Activated CD4-positive, CD25-positive, alpha-beta regulatory T cell (primary cell): Measurements from ENCODE around the gene ACSL5.
"Not testable (repeated sequence)": the region's sequence is repeated elsewhere in the genome, so short reads cannot be mapped to it uniquely, and the experiment has no call there.

Source experiments
- DNase-seq, 4 experiments: peaks; one replicate each; lab custom pipeline; 2025; lab: John Stamatoyannopoulos, UW

ACSL5 gene

GRCh38 chr10:112376396-112376790, 2.5 kb downstream of the ACSL5 start:
- DNase-seq: no peak

DNA sequence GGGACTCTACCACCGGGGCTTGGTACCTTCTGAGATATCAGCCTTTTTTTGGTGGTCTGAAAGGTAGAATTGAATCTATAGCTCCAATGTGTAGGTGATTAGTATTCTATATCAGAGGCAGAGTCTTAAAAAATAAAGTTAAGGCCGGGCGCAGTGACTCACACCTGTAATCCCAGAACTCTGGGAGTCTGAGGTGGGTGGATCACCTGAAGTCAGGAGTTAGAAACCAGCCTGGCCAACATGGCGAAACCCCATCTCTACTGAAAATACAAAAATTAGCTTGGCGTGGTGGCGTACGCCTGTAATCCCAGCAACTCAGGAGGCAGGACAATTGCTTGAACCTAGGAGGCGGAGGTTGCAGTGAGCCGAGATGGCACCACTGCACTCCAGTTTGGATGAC, 3.2 kb downstream of the ACSL5 start:
- not testable (repeated sequence) for DNase-seq

DNA sequence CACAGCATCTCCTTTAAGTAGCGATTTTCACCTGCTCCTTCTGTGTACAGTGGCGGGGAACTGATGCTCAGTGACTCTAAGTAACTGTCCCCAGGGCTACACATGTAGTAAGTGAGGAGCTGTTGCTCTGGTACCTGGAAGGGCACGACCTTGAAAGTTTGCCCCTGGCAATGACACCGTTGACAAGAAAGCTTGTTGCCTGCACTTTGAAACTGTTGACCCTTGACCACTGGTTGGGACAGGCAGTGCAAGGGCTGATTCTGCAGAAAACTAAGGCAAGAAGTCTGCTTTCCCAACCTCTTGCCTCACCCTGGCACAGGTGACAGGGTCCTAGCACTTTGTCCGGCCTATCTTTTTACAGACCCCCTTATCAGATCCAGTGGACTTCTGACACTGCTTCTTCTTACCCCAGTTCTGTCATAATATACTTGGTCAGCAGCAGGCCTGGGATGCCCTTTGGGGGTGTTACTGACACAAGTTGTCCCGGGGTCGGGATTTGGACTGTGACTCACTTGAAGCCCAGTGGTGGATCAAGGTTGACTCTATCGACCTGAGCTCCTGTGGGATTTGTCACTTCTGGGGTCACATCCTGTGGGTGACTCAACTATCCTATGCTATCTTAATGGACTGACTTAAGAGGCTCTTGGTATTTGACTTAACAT, 5.8 kb downstream of the ACSL5 start:
- no peak for DNase-seq

- DNase-seq: no peak
These were observed 8.8 kb downstream of the ACSL5 start for GRCh38 chr10:112382515-112383235.

DNA sequence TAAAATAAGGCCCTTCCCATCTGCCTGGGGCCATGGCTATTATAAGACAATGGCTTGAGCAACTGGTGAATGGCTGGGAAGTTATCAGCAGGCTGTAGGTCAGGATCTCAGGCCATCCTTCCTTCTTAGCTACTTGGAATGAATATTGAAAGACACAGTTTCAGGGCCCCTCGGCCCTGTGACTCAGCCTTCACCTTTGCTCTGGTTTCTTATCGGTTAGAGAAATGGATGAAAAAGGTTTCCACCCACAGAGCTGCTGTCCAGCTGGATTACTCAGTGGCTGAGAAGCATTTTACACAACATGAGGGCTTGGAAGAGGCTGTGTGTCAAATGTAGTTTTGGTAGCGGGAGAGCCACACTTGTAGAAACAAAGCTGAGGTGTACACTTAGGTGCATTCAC, 9.4 kb downstream of the ACSL5 start:
- no peak for DNase-seq

DNA sequence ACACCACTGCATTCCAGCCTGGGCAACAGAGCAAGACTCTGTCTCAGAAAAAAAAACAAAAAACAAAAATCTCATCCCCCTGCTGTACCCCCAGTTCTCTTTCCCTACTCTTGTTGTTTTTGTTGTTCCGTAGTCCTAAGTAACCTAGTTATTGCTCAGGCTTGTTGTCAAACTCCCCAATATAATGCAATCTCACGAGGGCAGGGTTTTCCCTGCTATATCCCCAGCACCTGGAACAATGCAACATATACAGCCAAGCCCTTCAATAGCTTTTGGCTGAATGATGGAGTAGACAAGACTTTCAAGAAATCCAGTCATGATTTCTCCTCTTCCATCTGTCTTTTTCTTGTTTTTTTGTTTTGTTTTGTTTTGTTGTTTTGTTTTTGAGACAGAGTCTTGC, 10.2 kb downstream of the ACSL5 start:
- DNase-seq: no peak

DNA sequence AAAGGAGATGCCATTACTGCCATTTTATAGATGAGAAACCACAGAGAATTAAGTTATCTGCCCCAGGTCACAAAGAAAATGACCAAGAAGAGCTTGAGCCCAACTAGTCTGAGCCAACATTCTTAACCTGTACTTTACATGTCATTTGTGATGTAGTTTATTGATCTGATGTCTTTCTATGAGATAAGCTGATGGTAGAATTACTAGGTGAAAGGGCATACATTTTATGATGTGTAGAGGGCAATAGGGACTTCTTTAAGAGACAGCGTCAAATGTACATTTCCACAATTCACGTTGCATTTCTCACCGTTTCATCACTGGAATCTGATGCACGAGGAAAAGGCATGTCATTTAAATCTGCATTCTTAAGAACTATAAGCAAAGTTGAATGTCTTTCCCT, 11.3 kb downstream of the ACSL5 start:
- no peak for DNase-seq

DNA sequence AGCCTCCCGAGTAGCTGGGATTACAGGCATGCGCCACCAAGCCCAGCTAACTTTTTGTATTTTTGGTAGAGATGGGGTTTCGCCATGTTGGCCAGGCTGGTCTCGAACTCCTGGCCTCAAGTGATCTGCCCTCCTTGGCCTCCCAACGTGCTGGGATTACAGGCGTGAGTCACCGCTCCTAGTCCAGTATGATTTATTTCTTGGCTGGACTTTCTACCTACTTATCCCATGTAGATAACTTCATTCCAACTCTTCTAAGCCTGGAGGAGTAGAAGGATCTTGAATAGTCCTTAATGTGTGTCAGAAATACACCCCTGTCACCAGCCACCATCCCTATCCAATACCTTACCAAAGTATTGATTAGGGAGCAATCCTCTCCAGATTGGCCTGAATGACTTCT, 14.1 kb downstream of the ACSL5 start:
- not testable (repeated sequence) for DNase-seq

- no peak for DNase-seq
These were observed 14.6 kb downstream of the ACSL5 start for GRCh38 chr10:112388548-112388947.

DNA sequence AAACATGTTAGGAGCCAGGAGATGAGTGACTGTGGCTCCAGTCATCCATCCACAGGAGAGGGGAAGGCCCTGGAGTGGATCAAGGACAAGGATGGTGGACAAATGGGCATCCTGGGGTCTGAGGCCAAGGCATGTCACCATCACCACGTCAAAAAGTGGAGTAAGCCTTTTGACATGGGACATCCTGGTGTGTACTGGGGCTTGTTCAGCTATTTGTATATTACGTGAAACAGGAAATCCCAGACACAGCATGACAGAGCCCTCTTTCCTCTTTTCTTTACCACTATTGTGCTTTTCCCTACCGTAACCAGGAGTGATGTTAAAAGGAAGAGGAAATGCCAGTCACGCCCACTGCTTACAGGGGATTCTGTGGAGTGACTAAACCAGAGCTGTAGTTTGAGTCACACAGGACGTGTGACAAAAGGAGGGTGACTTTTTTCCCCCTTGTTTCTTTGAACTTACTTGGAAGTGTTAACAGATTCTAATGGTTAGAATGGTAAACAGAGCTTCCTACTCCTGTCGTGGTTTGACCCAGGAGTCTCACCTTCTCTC, 15.4 kb downstream of the ACSL5 start:
- DNase-seq: peak in 2 of 4 experiments; percentile 5 to 6

- DNase-seq: no peak
These were observed 16.3 kb downstream of the ACSL5 start for GRCh38 chr10:112390125-112390703.

DNA sequence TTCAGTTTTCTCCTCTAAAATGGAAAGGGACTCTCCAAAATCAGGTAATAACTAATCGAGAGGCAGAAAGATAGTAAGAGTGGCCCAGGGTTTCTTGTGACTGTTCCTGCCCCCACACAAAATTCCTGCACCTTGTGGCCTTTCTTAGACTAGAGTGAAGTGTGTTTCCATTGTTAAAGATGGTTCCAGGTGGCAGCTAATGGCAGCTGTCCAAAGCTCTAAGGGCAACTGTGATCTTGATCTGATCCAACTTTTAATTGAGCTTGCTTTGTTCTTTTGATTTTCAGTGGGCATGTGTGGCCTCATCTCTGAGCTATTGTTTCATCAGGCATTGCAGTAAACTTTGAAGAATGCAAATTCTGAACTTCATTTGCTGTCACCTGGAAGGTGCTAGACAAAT, 19.4 kb downstream of the ACSL5 start:
- DNase-seq: no peak

DNA sequence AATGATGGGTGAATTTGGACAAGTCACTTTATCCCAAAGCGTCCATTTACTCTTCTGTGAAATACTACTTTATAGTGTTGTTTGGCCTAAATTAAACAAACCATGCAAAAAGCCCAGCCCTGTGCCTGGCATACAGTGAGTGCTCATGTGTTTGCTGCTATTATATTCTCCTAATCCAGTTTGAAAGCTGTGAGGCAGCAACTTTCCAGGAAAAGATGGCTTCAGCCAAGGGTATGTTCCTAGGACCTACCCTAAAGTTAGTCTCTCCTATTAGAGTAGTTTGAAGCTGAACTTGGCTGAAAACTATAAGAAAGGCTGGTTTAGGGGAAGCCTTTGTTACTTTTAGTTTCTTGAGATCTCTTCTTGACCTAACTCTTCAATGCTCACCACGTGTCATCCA, 19.9 kb downstream of the ACSL5 start:
- no peak for DNase-seq

DNA sequence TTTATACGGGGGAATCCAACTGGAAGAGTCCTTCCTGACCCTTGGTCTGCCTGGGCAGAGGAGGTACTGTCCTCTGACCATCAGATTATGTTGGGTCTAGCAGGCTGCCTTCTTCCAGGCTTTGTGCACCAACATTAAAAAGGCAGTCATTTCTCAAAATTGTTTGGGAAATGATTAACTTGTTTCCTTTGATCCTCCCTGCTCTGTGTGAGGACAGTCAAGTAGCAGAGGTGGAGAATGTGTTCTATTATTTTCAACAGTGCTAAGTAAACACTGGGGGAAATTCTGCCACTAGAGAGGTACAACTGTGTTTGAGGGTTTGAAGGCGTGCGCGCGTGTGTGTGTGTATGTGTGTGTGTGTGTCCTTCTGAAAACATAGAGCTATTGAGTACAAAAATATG, 20.6 kb downstream of the ACSL5 start:
- no peak for DNase-seq

- DNase-seq: no peak
These were observed 22.1 kb downstream of the ACSL5 start for GRCh38 chr10:112395809-112396530.

GRCh38 chr10:112397592-112397991, 23.7 kb downstream of the ACSL5 start:
- no peak for DNase-seq

GRCh38 chr10:112402917-112403316, 29.0 kb downstream of the ACSL5 start:
- DNase-seq: no peak

DNA sequence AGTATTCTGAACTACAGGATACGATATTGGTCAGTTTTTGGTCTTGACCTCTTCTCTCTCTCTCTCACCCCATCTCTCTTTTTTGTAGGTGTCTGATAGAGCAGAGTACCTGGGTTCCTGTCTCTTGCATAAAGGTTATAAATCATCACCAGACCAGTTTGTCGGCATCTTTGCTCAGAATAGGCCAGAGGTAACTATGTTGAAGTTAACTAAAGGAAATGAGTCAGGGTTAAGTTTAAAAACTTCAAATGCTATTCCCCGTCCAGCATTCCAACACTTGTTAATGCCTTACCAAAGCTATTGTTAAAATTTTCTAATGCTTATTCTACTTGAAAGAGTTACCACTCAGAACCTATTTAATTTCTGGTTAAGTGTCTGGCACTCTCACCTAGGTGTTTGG, 30.7 kb downstream of the ACSL5 start:
- no peak for DNase-seq

DNA sequence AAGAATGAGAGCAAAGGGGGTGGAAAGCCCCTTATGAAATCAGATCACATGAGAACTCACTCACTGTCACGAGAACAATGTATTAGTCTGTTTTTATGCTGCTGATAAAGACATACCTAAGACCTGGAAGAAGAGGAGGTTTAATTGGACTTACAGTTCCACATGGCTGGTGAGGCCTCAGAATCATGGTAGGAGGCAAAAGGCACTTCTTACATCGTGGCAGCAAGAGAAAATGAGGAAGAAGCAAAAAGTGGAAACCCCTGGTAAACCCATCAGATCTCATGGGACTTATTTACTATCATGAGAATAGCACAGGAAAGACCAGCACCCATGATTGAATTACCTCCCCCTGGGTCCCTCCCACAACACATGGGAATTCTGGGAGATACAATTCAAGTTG, 32.9 kb downstream of the ACSL5 start:
- DNase-seq: not testable (repeated sequence)

DNA sequence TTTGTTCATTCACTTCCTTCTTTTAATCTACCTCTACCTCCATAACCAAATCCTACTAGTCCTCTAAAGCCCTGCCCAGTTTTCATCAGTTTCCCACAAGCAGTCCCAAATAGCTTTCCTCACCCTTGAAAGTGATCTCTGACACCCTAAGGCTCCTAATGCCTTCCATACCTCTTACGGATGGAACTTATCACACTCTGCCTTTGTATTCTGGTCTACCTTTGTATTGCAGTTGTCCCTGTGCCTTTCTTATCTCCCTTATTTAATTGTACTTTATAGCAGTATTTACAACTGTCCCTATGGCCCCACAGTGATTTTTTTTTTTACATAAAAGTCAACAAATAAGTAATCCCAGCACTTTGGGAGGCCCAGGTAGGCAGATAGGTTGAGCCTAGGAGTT, 33.8 kb downstream of the ACSL5 start:
- no peak for DNase-seq

- DNase-seq: no peak
These were observed 35.4 kb downstream of the ACSL5 start for GRCh38 chr10:112409299-112409698.

DNA sequence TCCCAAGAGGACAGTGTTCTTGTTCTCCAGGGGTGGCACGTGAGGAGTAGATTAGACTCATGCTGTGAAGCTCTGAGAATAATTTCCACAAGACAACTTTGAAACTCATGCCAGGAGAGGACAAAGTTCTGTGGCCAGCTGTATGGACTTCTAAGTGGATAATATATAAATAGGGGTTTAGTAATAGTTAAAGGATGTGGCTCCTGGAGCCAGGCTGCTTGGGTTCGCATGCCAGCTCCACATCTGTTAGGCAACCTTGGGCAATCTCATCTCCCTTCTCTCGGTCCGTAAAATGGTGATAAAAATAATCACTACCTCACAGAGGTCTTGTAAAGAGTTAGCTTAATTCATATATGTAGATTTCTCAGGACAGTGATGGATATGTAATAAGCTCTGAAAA, 35.8 kb downstream of the ACSL5 start:
- DNase-seq: no peak

GRCh38 chr10:112412696-112413095, 38.8 kb downstream of the ACSL5 start:
- DNase-seq: no peak
